ENCODE results near the gene TBC1D3K.
"Not testable (repeated sequence)": the region's sequence is repeated elsewhere in the genome, so short reads cannot be mapped to it uniquely, and the experiment has no call there.

Gene TBC1D3K

GRCh38 chr17:37924115-37924514 is at the start of gene TBC1D3K:
Gene TBC1D3K, plus strand, starts transcription at chr17:37924415. Its CDS starts 1,585 bp downstream, at chr17:37926000.
- not testable (repeated sequence) for DNase-seq (ENCODE audit: low read depth in 2 of 2)

GRCh38 chr17:37884516-37884915 is 39.7 kb upstream of the TBC1D3K start:
- no peak for DNase-seq (ENCODE audit: low read depth in 2 of 2)

- DNase-seq (ENCODE audit: low read depth in 2 of 2) = no peak
Measured at GRCh38 chr17:37885136-37885535, 39.1 kb upstream of the TBC1D3K start.

GRCh38 chr17:37888881-37889280 is 35.3 kb upstream of the TBC1D3K start:
- no peak for DNase-seq (ENCODE audit: low read depth in 2 of 2)

GRCh38 chr17:37896961-37897360 is 27.3 kb upstream of the TBC1D3K start:
- DNase-seq (ENCODE audit: low read depth in 2 of 2) = not testable (repeated sequence)

Measured in stimulated activated CD8-positive, alpha-beta memory T cell treated with anti-CD3 and anti-CD28 coated beads, Interleukin-15, amount 100 ng/mL, for 4 hours (primary cell).